Esophagus squamous epithelium (tissue), 5 donors: ENCODE measurements around the gene POU2F2. TPM values are rescaled to one million over a fixed set of nuclear protein-coding genes. Genes with fewer than 3 reads are reported as not detected.

Experiments used
- DNase-seq: peaks from one replicate; lab custom pipeline; 2025; lab: John Stamatoyannopoulos, UW
- H3K27ac ChIP-seq, 4 donors: fragments of 200-600 bp; sonication (generic); one replicate each; pipeline ENCODE4 v1.5.1; 2016 to 2019; ENCODE audit warnings: mild to moderate bottlenecking in 1 of 4
- H3K27me3 ChIP-seq, 4 donors: fragments of 200-600 bp; sonication (generic); 1 replicate in 3 of 4; 2 replicates in 1 of 4; pipeline versions ENCODE4 v1.5.1 to v1.6.0; 2017 to 2021; ENCODE audit warnings: antibody characterized with exemption in 1 of 4
- H3K36me3 ChIP-seq, 3 donors: fragments of 200-600 bp; sonication (generic); one replicate each; pipeline ENCODE4 v1.5.1; 2016 to 2019
- H3K4me1 ChIP-seq, 3 donors: fragments of 200-600 bp; sonication (generic); one replicate each; pipeline ENCODE4 v1.5.1; 2017 to 2019
- H3K4me3 ChIP-seq, 4 donors: fragments of 200-600 bp; sonication (generic); 1 replicate in 3 of 4; 2 replicates in 1 of 4; pipeline ENCODE4 v1.5.1; 2016 to 2019; ENCODE audit warnings: mild to moderate bottlenecking in 2 of 4, moderate library complexity in 1 of 4
- H3K9me3 ChIP-seq, 3 donors: fragments of 200-600 bp; sonication (generic); one replicate each; pipeline ENCODE4 v1.5.1; 2016 to 2019
- POLR2A ChIP-seq, 4 donors: fragments of 450-650 bp; IDR thresholded peaks; one replicate each; pipeline ENCODE4 v1.6.1; 2017; ENCODE audit warnings: antibody characterized with exemption in 4 of 4, mild to moderate bottlenecking in 4 of 4, moderate library complexity in 3 of 4
- WGBS, 2 donors: methylation state at CpG; one replicate each; pipeline ENCODE4 v1.1.5; 2018; 5-methylcytosine and 5-hydroxymethylcytosine counted together
- intact Hi-C: fragments of 100-400 bp; cut with DNase I; formaldehyde crosslinking; loops from one replicate; pipeline ENCODE4 v1.15.0; 2022
- total RNA-seq, 4 donors: library from RNA; depleted of rRNA; stranded (reverse); fragments of >200 nt; gene quantifications; one replicate each; pipeline ENCODE4 v1.1.0, GENCODE V29; 2016
- TF ChIP-seq, protein P1 (sequence below), 6 experiments: fragments of 450-650 bp in 4 of 6; fragments of 200-600 bp in 2 of 6; sonication (generic) in 2 of 6; IDR thresholded peaks; one replicate each; pipeline ENCODE4 v1.5.1; 2016 to 2019; ENCODE audit warnings: antibody characterized with exemption in 6 of 6, mild to moderate bottlenecking in 4 of 6, moderate library complexity in 4 of 6
- donor health status: DM: yes; HTN: yes; CAD: no.

Gene POU2F2
- total RNA-seq, 4 donors from 2014 or later, result 0.18 to 0.67 (median 0.57) TPM; not detected in 1

DNA sequence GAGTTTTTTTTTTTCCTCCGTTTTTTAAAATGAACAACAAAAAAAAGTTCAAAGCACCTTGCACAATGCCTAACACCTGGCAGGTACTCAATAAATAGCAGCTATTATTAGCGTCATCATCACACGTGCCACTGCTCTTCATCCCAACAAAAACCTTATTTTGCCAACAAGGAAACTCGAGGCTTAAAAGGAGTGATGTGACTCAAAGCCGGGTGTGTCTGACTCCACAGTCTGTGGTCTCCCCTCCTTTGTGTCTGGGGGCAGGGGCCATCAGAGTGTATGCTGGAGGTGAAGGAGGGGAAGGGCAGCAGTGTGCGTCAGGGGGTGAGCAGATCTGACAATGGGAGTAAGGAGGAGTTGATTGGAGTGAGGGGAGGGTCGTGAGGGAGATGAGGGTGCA lies 34.1 kb upstream of the POU2F2 start:
- no peaks in the 10 kb centered on the region for H3K4me1 ChIP-seq
- no peak overlapping the region for H3K27ac ChIP-seq
- no peak overlapping the region for H3K4me3 ChIP-seq
- TF ChIP-seq, protein P1, sequence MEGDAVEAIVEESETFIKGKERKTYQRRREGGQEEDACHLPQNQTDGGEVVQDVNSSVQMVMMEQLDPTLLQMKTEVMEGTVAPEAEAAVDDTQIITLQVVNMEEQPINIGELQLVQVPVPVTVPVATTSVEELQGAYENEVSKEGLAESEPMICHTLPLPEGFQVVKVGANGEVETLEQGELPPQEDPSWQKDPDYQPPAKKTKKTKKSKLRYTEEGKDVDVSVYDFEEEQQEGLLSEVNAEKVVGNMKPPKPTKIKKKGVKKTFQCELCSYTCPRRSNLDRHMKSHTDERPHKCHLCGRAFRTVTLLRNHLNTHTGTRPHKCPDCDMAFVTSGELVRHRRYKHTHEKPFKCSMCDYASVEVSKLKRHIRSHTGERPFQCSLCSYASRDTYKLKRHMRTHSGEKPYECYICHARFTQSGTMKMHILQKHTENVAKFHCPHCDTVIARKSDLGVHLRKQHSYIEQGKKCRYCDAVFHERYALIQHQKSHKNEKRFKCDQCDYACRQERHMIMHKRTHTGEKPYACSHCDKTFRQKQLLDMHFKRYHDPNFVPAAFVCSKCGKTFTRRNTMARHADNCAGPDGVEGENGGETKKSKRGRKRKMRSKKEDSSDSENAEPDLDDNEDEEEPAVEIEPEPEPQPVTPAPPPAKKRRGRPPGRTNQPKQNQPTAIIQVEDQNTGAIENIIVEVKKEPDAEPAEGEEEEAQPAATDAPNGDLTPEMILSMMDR (IDR thresholded peaks at IDR 0.05), result no peak
- TF ChIP-seq POLR2A (IDR thresholded peaks at IDR 0.05), result no peak
- H3K36me3 ChIP-seq, result no peaks in the 10 kb centered on the region
- DNase-seq, result no peak
- intact Hi-C loops, result no loop called here
- WGBS, 2 donors, result 30 to 43% methylated on average over 5 to 7 of the region's 7 CpGs
- peaks cover 0 to 27% (median 0%) of the 10 kb centered on the region in 4 donors for H3K27me3 ChIP-seq
- no peaks in the 10 kb centered on the region for H3K9me3 ChIP-seq

DNA sequence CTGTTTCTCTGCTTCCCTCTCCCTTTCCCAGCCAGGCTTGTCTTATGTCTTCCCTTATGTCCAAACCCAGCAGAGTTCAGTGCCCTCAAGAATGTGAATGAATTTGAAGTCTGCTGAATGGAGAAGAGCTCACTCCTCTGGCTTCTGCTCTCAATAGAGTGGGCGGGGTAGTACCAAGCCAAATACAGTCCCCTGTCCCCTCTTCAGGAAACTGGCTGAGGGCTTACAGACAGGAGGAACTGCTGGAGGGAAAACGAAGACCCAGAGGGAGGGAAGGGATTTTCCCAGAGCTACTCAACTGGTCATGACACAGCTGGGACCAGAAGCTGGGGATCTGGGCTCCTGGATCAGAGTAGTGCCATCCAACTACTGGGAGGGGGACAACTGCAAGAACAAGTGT lies 32.9 kb upstream of the POU2F2 start:
- intact Hi-C loops, result no loop called here

DNA sequence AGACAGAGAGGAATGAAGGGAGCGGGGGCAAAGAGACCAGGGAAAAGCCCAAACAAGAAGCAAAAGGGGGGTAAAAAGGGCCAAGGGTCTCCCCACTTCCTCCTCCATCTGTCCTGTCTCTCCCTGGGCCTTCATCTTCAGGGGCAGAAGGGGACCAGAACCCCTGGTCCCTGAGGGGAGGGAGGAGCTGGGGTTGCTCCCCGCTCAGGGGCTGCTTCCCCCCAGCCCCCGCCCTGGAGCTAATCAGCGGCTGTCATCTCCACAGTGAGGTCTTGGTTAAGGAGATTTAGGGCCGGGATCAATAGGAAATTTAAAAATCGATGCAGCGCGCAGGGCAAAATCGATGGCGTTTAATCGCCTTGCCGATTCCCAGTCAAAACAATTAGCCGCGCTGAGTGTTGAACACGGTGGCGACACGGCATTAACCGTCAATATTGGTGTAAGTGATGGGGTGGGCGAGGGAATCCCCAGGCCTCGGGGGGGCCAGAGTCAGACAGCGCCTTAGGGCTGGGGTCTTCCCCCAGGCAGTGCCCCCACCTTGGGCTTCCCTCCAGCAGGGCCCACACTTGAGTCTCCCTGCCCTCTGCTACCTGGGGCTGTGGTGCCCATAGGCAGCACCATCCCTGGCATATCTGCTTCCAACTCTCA lies 29.5 kb upstream of the POU2F2 start:
- no peaks in the 10 kb centered on the region for H3K4me1 ChIP-seq
- 76 to 83% methylated on average over 10 to 18 of the region's 21 CpGs for WGBS, 2 donors
- no peak overlapping the region for H3K4me3 ChIP-seq
- H3K9me3 ChIP-seq, result no peaks in the 10 kb centered on the region
- DNase-seq, result no peak
- no peaks in the 10 kb centered on the region for H3K36me3 ChIP-seq
- peaks cover 0 to 44% (median 0%) of the 10 kb centered on the region in 4 donors for H3K27me3 ChIP-seq
- H3K27ac ChIP-seq, result no peak overlapping the region
- TF ChIP-seq, protein P1 (IDR thresholded peaks at IDR 0.05), result no peak
- no peak for TF ChIP-seq POLR2A (IDR thresholded peaks at IDR 0.05)
- intact Hi-C loops, result no loop called here

More for the DNA sequence above, 32.9 kb upstream of the POU2F2 start:
- Histone ChIP-seq H3K36me3 (no peaks in the 10 kb centered on the region), H3K9me3 (no peaks in the 10 kb centered on the region), H3K27me3 (peaks cover 0 to 37% (median 0%) of the 10 kb centered on the region in 4 donors), H3K27ac (no peak overlapping the region), H3K4me3 (no peak overlapping the region), H3K4me1 (no peaks in the 10 kb centered on the region)
- DNase-seq, result no peak
- TF ChIP-seq, protein P1 (IDR thresholded peaks at IDR 0.05), result no peak
- no peak for TF ChIP-seq POLR2A (IDR thresholded peaks at IDR 0.05)
- 38% methylated on average over 2 of the region's 2 CpGs; no CpG with 5 or more reads in 1 of the 2 donors for WGBS, 2 donors

DNA sequence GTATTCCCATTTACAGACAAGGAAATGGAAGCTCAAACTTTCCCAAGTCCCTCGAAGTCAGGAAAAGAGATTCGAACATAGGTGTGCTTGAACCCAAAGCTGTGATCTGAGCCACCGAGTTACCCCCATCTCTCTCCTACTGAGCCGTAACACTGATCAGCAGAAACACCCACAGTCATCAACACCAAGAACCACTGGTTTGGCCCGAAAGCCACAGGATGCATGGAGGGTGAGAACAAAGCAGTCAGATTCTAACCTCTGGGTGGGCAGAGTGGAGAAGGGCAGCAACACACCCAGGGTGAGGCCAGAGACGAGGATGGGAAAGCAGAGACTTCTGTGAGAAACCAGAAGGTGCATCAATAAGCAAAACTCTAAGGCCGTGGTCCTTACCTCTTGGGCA lies 27.7 kb upstream of the POU2F2 start:
- H3K9me3 ChIP-seq, result no peaks in the 10 kb centered on the region
- TF ChIP-seq, protein P1 (IDR thresholded peaks at IDR 0.05), result no peak
- no peak for TF ChIP-seq POLR2A (IDR thresholded peaks at IDR 0.05)
- WGBS, 2 donors, result 80 to 82% methylated on average over 7 of the region's 7 CpGs
- no peak overlapping the region for H3K4me3 ChIP-seq
- peaks cover 0 to 62% (median 0%) of the 10 kb centered on the region in 4 donors for H3K27me3 ChIP-seq
- intact Hi-C loops, result no loop called here
- H3K36me3 ChIP-seq, result no peaks in the 10 kb centered on the region
- no peak overlapping the region for H3K27ac ChIP-seq
- no peak for DNase-seq
- no peaks in the 10 kb centered on the region for H3K4me1 ChIP-seq

DNA sequence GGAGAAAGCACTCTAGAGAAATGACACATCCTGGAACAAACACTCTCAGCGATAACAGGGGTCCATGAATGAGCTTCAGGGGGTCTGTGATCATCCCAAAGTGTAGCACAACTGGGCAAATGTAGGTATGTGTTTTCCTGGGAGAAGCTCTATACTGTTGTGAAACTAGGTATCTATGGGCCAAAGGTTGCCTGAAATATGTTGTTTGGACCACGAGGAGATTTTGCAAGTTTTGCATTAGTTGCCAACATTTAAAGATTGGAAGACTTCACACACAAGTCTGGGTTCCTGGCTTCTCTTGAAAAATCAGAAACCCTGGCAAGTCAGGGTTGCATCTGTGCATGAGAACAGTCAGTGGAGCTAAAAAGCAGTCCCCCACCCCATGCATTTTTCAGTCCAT lies 26.7 kb upstream of the POU2F2 start:
- TF ChIP-seq, protein P1 (IDR thresholded peaks at IDR 0.05), result no peak
- no peak for TF ChIP-seq POLR2A (IDR thresholded peaks at IDR 0.05)
- peaks cover 0 to 72% (median 0%) of the 10 kb centered on the region in 4 donors for H3K27me3 ChIP-seq
- H3K9me3 ChIP-seq, result no peaks in the 10 kb centered on the region
- intact Hi-C loops, result no loop called here
- H3K36me3 ChIP-seq, result no peaks in the 10 kb centered on the region
- H3K4me1 ChIP-seq, result no peaks in the 10 kb centered on the region
- no peak for DNase-seq
- no peak overlapping the region for H3K27ac ChIP-seq
- no peak overlapping the region for H3K4me3 ChIP-seq
- WGBS, 2 donors, result 43 to 46% methylated on average over 2 of the region's 2 CpGs
